HUES6 (cell line): ENCODE measurements around the gene CTBP2.
A peak's percentile ranks its signal among the peaks of the same experiment; 100 is the strongest.
"Not testable (repeated sequence)": the region's sequence is repeated elsewhere in the genome, so short reads cannot be mapped to it uniquely, and the experiment has no call there.

Source experiments
- H3K27ac ChIP-seq: 2 replicates; pipeline ENCODE4 v1.7.0; 2013; ENCODE audit warnings: low read depth, mild to moderate bottlenecking, low read length, inconsistent platforms
- H3K27me3 ChIP-seq: 2 replicates; pipeline ENCODE4 v1.6.1; 2013; ENCODE audit warnings: low read length; ENCODE audit not compliant: control insufficient read depth, insufficient read depth
- H3K36me3 ChIP-seq: 2 replicates; pipeline ENCODE4 v1.6.1; 2013; ENCODE audit warnings: low read length; ENCODE audit not compliant: control insufficient read depth, insufficient read depth
- H3K4me1 ChIP-seq: 2 replicates; pipeline ENCODE4 v1.6.1; 2013; ENCODE audit warnings: low read length; ENCODE audit not compliant: control insufficient read depth, insufficient read depth
- H3K4me3 ChIP-seq: 2 replicates; pipeline ENCODE4 v1.5.1; 2013; ENCODE audit warnings: low read depth, low read length
- H3K9ac ChIP-seq: one replicate; pipeline ENCODE4 v1.6.1; 2013; ENCODE audit warnings: mild to moderate bottlenecking, low read length
- H3K9me3 ChIP-seq: 2 replicates; pipeline ENCODE4 v1.6.1; 2013; ENCODE audit warnings: low read depth, low read length; ENCODE audit not compliant: control insufficient read depth, insufficient read depth

The CTBP2 gene

GRCh38 chr10:125165584-125166573 is 5.5 kb upstream of the CTBP2 start:
- no peaks in the 10 kb centered on the region for H3K9me3 ChIP-seq
- H3K27me3 ChIP-seq: no peaks in the 10 kb centered on the region
- no peak overlapping the region for H3K27ac ChIP-seq
- H3K4me1 ChIP-seq: peaks cover 11% of the 10 kb centered on the region
- H3K4me3 ChIP-seq: no peak overlapping the region
- H3K36me3 ChIP-seq: no peaks in the 10 kb centered on the region
- H3K9ac ChIP-seq: no peak overlapping the region

- peaks cover 11% of the 10 kb centered on the region for H3K4me1 ChIP-seq
- no peak overlapping the region for H3K4me3 ChIP-seq
- H3K36me3 ChIP-seq: no peaks in the 10 kb centered on the region
- H3K9me3 ChIP-seq: no peaks in the 10 kb centered on the region
- H3K9ac ChIP-seq: no peak overlapping the region
- H3K27me3 ChIP-seq: no peaks in the 10 kb centered on the region
- no peak overlapping the region for H3K27ac ChIP-seq
Observed at GRCh38 chr10:125164421-125164820, 4.1 kb upstream of the CTBP2 start.

- no peak overlapping the region for H3K9ac ChIP-seq
- H3K27ac ChIP-seq: no peak overlapping the region
- no peaks in the 10 kb centered on the region for H3K36me3 ChIP-seq
- H3K9me3 ChIP-seq: no peaks in the 10 kb centered on the region
- no peaks in the 10 kb centered on the region for H3K27me3 ChIP-seq
- peaks cover 11% of the 10 kb centered on the region for H3K4me1 ChIP-seq
- H3K4me3 ChIP-seq: no peak overlapping the region
Observed at GRCh38 chr10:125163803-125164202, 3.4 kb upstream of the CTBP2 start.

- H3K27ac ChIP-seq, H3K4me3 ChIP-seq: not testable (repeated sequence)
- peaks cover 11% of the 10 kb centered on the region for H3K4me1 ChIP-seq
Observed at GRCh38 chr10:125163312-125163711, 2.9 kb upstream of the CTBP2 start.

GRCh38 chr10:125162120-125162931 is 2.0 kb upstream of the CTBP2 start:
- Histone ChIP-seq H3K9me3 (no peaks in the 10 kb centered on the region), H3K36me3 (no peaks in the 10 kb centered on the region; the same call in 1 of the 2 replicates), H3K27ac (peak overlapping the region; percentile 93), H3K9ac (peak overlapping the region; percentile 92), H3K4me3 (peak overlapping the region; percentile 74), H3K27me3 (no peaks in the 10 kb centered on the region), H3K4me1 (peaks cover 14% of the 10 kb centered on the region)

More at GRCh38 chr10:125163312-125163711, 2.9 kb upstream of the CTBP2 start:
- H3K36me3 ChIP-seq, H3K27me3 ChIP-seq, H3K9ac ChIP-seq, H3K9me3 ChIP-seq: not testable (repeated sequence)

GRCh38 chr10:125161707-125162119 is 1.4 kb upstream of the CTBP2 start:
- no peaks in the 10 kb centered on the region for H3K9me3 ChIP-seq
- peaks cover 18% of the 10 kb centered on the region for H3K4me1 ChIP-seq
- peak overlapping the region; percentile 93 for H3K27ac ChIP-seq
- no peaks in the 10 kb centered on the region for H3K27me3 ChIP-seq
- peak overlapping the region; percentile 74 for H3K4me3 ChIP-seq
- H3K36me3 ChIP-seq: no peaks in the 10 kb centered on the region; the same call in 1 of the 2 replicates
- peak overlapping the region; percentile 92 for H3K9ac ChIP-seq

GRCh38 chr10:125160856-125161706 is 718 bp upstream of the CTBP2 start:
- peaks cover 24% of the 10 kb centered on the region for H3K4me1 ChIP-seq
- H3K36me3 ChIP-seq: no peaks in the 10 kb centered on the region; the same call in 1 of the 2 replicates
- H3K9me3 ChIP-seq: no peaks in the 10 kb centered on the region
- peak overlapping the region; percentile 74 for H3K4me3 ChIP-seq
- H3K27me3 ChIP-seq: no peaks in the 10 kb centered on the region
- H3K27ac ChIP-seq: peak overlapping the region; percentile 93
- H3K9ac ChIP-seq: peak overlapping the region; percentile 92

GRCh38 chr10:125159486-125159931 is 854 bp downstream of the CTBP2 start:
- Histone ChIP-seq H3K36me3 (no peaks in the 10 kb centered on the region; the same call in 1 of the 2 replicates), H3K9ac (peak overlapping the region; percentile 88)

GRCh38 chr10:125158601-125159485 is 1.5 kb downstream of the CTBP2 start:
- Histone ChIP-seq H3K27ac (peak overlapping the region; percentile 91), H3K4me1 (peaks cover 44% of the 10 kb centered on the region), H3K9me3 (no peaks in the 10 kb centered on the region), H3K4me3 (peak overlapping the region; percentile 95), H3K9ac (peak overlapping the region; percentile 93), H3K27me3 (no peaks in the 10 kb centered on the region), H3K36me3 (no peaks in the 10 kb centered on the region; the same call in 1 of the 2 replicates)

More at GRCh38 chr10:125159486-125159931, 854 bp downstream of the CTBP2 start:
- Histone ChIP-seq H3K27ac (peak overlapping the region; percentile 91; the same call in 1 of the 2 replicates), H3K4me1 (peaks cover 38% of the 10 kb centered on the region), H3K9me3 (no peaks in the 10 kb centered on the region), H3K27me3 (no peaks in the 10 kb centered on the region), H3K4me3 (peak overlapping the region; percentile 80)
